ENCODE measurements around the gene DHRS7B.

- no peak for TF ChIP-seq CTCF (IDR thresholded peaks at IDR 0.05)
- no peak for TF ChIP-seq IRF3 (IDR thresholded peaks at IDR 0.05; ENCODE audit: low read depth, low read length)
- TF ChIP-seq JUND (IDR thresholded peaks at IDR 0.05): no peak
- TF ChIP-seq SMC3 (IDR thresholded peaks at IDR 0.05; ENCODE audit: low read depth, low read length): no peak
- no peak for TF ChIP-seq RXRA (IDR thresholded peaks at IDR 0.05; ENCODE audit: borderline replicate concordance, low read depth)
- TF ChIP-seq RAD21 (IDR thresholded peaks at IDR 0.05; ENCODE audit: low read length): no peak
- no peak for TF ChIP-seq EP300 (IDR thresholded peaks at IDR 0.05; ENCODE audit: borderline replicate concordance in 1 of 2, low read depth in 1 of 2, low read length in 1 of 2)
These were observed 46.1 kb downstream of the DHRS7B start for GRCh38 chr17:21172846-21173245.

All from SK-N-SH (cell line).